GM23338 (cell line): ENCODE data around the gene ZNF627. TPM values are rescaled to one million over a fixed set of nuclear protein-coding genes. Genes with fewer than 3 reads are reported as not detected.
A peak's percentile ranks its signal among the peaks of the same experiment; 100 is the strongest.

Source experiments
- ATAC-seq: fragments of 200-7000 bp; cut with Tn5 transposase; 3 replicates; pipeline ENCODE4 v1.9.1; 2020
- DNase-seq: peaks from one replicate; pipeline ENCODE4 v3.0.0-alpha.2; 2015; ENCODE audit warnings: low spot score
- H2AFZ ChIP-seq: fragments of 200-600 bp; sonication (generic); 2 replicates; pipeline ENCODE4 v1.8.0; 2016; ENCODE audit warnings: antibody characterized with exemption, mild to moderate bottlenecking, moderate library complexity
- H3F3A ChIP-seq: fragments of 200-600 bp; sonication (generic); replicated peaks from 2 replicates; pipeline ENCODE4 v1.8.0; 2017; ENCODE audit warnings: antibody characterized with exemption, mixed run types, low read depth
- H3K27ac ChIP-seq: fragments of 200-600 bp; sonication (generic); 2 replicates; pipeline ENCODE4 v1.6.1; 2016; ENCODE audit warnings: low read depth
- H3K27me3 ChIP-seq: fragments of 200-600 bp; sonication (generic); 2 replicates; pipeline ENCODE4 v1.8.0; 2016; ENCODE audit warnings: mild to moderate bottlenecking, mixed run types, moderate library complexity; ENCODE audit not compliant: insufficient read depth
- H3K36me3 ChIP-seq: fragments of 200-600 bp; sonication (generic); 2 replicates; pipeline ENCODE4 v1.8.0; 2016; ENCODE audit warnings: mild to moderate bottlenecking; ENCODE audit not compliant: insufficient read depth
- H3K4me1 ChIP-seq: fragments of 200-600 bp; sonication (generic); 2 replicates; pipeline ENCODE4 v1.8.0; 2016; ENCODE audit warnings: mild to moderate bottlenecking, moderate library complexity; ENCODE audit not compliant: insufficient read depth
- H3K4me2 ChIP-seq: fragments of 200-600 bp; sonication (generic); 2 replicates; pipeline ENCODE4 v1.7.1; 2017; ENCODE audit warnings: mixed run types
- H3K4me3 ChIP-seq: fragments of 200-600 bp; sonication (generic); 2 replicates; pipeline ENCODE4 v1.6.1; 2016; ENCODE audit warnings: mixed run types
- H3K79me2 ChIP-seq: fragments of 200-600 bp; sonication (generic); replicated peaks from 2 replicates; pipeline ENCODE4 v1.8.0; 2017; ENCODE audit warnings: mild to moderate bottlenecking; ENCODE audit not compliant: insufficient read depth
- H3K9me2 ChIP-seq: fragments of 200-600 bp; sonication (generic); 2 replicates; pipeline ENCODE4 v1.8.0; 2017; ENCODE audit not compliant: insufficient read depth
- H4K20me1 ChIP-seq: fragments of 200-600 bp; sonication (generic); replicated peaks from 2 replicates; pipeline ENCODE4 v1.8.0; 2017; ENCODE audit warnings: mild to moderate bottlenecking; ENCODE audit not compliant: insufficient read depth
- H3K27ac Mint-ChIP-seq: 2 replicates; pipeline ENCODE4 v1.8.0; 2020; ENCODE audit warnings: inconsistent platforms, mild to moderate bottlenecking, moderate library complexity, mixed read lengths
- H3K27me3 Mint-ChIP-seq: 3 replicates; pipeline ENCODE4 v1.8.0; 2022; ENCODE audit warnings: low read depth, mild to moderate bottlenecking, moderate library complexity, mixed read lengths, inconsistent platforms; ENCODE audit not compliant: insufficient read depth, poor library complexity
- H3K36me3 Mint-ChIP-seq: 3 replicates; pipeline ENCODE4 v1.8.0; 2021; ENCODE audit warnings: low read depth, mild to moderate bottlenecking, inconsistent platforms, moderate library complexity, mixed read lengths
- H3K4me1 Mint-ChIP-seq: 3 replicates; pipeline ENCODE4 v1.8.0; 2020; ENCODE audit warnings: mild to moderate bottlenecking, inconsistent platforms, mixed read lengths
- H3K4me3 Mint-ChIP-seq: 3 replicates; pipeline ENCODE4 v1.8.0; 2021; ENCODE audit warnings: moderate library complexity, mild to moderate bottlenecking, inconsistent platforms, mixed read lengths
- H3K9me3 Mint-ChIP-seq: 3 replicates; pipeline ENCODE4 v1.8.0; 2020; ENCODE audit warnings: moderate library complexity, mild to moderate bottlenecking, inconsistent platforms, mixed read lengths
- CREB1 ChIP-seq: fragments of 250-450 bp; sonication (Bioruptor Pico); IDR thresholded peaks from 2 replicates; pipeline ENCODE4 v1.5.0; 2020; ENCODE audit warnings: low read depth, mild to moderate bottlenecking, moderate library complexity
- EZH2 ChIP-seq: fragments of 200-600 bp; sonication (generic); IDR thresholded peaks from one replicate; pipeline ENCODE4 v1.8.0; 2017; ENCODE audit warnings: antibody characterized with exemption, mild to moderate bottlenecking, low read depth; ENCODE audit not compliant: unreplicated experiment
- EZH2phosphoT487 ChIP-seq: fragments of 200-600 bp; sonication (generic); IDR thresholded peaks from one replicate; pipeline ENCODE4 v1.8.1; 2018; ENCODE audit warnings: antibody characterized with exemption; ENCODE audit not compliant: unreplicated experiment
- JUNB ChIP-seq: IDR thresholded peaks from one replicate; pipeline ENCODE4 v1.6.1; 2016; ENCODE audit warnings: antibody characterized with exemption; ENCODE audit not compliant: unreplicated experiment
- NANOG ChIP-seq: IDR thresholded peaks from 2 replicates; pipeline ENCODE4 v1.6.1; 2016; ENCODE audit warnings: antibody characterized with exemption, borderline replicate concordance
- POLR2AphosphoS5 ChIP-seq: IDR thresholded peaks from 2 replicates; pipeline ENCODE4 v1.6.1; 2016; ENCODE audit warnings: antibody characterized with exemption, low read depth
- STAT1 ChIP-seq: IDR thresholded peaks from one replicate; pipeline ENCODE4 v1.6.1; 2016; ENCODE audit warnings: antibody characterized with exemption; ENCODE audit not compliant: unreplicated experiment
- ZNF114 ChIP-seq: fragments of 250-450 bp; sonication (Bioruptor Pico); IDR thresholded peaks from 2 replicates; pipeline ENCODE4 v1.5.0; 2020; ENCODE audit warnings: mild to moderate bottlenecking, moderate library complexity
- long read RNA-seq: library from polyadenylated mRNA; unstranded; transcript quantifications from one replicate; pipeline ENCODE4 v2.0.0, GENCODE V29; 2020; ENCODE audit not compliant: unreplicated experiment
- polyA plus RNA-seq: library from polyadenylated mRNA; unstranded; fragments of >200 nt; fragmentation: Nextera tagmentation; extraction: Ambion mirVana; gene quantifications from 2 replicates; pipeline ENCODE4 v1.2.1, GENCODE V29; 2016
- total RNA-seq: library from RNA; depleted of rRNA; stranded (reverse); fragments of >200 nt; shearing (Covaris generic); gene quantifications from 2 replicates; pipeline ENCODE4 v1.2.3, GENCODE V29; 2014; rRNA removed
- TF ChIP-seq, protein P1 (sequence below): IDR thresholded peaks from 2 replicates; pipeline ENCODE4 v1.6.1; 2016; ENCODE audit warnings: antibody characterized with exemption
- TF ChIP-seq, protein P2 (sequence below): IDR thresholded peaks from one replicate; pipeline ENCODE4 v1.6.1; 2018; ENCODE audit warnings: antibody characterized with exemption; ENCODE audit not compliant: unreplicated experiment
- TF ChIP-seq, protein P3 (sequence below): fragments of 250-450 bp; sonication (Bioruptor Pico); IDR thresholded peaks from 2 replicates; pipeline ENCODE4 v1.5.0; 2020; ENCODE audit warnings: mild to moderate bottlenecking, moderate library complexity
- TF ChIP-seq, protein P4 (sequence below), 2 experiments: fragments of 200-600 bp in 1 of 2; sonication (generic) in 1 of 2; conservative IDR thresholded peaks; 2 replicates each; pipeline versions ENCODE4 v1.5.1 to v1.6.1; 2016 to 2017; ENCODE audit warnings: antibody characterized with exemption in 2 of 2, low read depth in 2 of 2, mild to moderate bottlenecking in 2 of 2, moderate library complexity in 1 of 2

Gene ZNF627
- 12.9 and 15.4 TPM in 2 replicates for total RNA-seq
- 7.7 and 9.0 TPM in 2 replicates for polyA plus RNA-seq
- long read RNA-seq, transcript ZNF627-201 (4 exons, 2,840 nt), result major isoform, 7 of 12 reads
- long read RNA-seq, partial matches to known transcripts, result 0 of 12 reads
- long read RNA-seq, other reads (novel, unspliced or antisense), result 3 of 12 reads

DNA sequence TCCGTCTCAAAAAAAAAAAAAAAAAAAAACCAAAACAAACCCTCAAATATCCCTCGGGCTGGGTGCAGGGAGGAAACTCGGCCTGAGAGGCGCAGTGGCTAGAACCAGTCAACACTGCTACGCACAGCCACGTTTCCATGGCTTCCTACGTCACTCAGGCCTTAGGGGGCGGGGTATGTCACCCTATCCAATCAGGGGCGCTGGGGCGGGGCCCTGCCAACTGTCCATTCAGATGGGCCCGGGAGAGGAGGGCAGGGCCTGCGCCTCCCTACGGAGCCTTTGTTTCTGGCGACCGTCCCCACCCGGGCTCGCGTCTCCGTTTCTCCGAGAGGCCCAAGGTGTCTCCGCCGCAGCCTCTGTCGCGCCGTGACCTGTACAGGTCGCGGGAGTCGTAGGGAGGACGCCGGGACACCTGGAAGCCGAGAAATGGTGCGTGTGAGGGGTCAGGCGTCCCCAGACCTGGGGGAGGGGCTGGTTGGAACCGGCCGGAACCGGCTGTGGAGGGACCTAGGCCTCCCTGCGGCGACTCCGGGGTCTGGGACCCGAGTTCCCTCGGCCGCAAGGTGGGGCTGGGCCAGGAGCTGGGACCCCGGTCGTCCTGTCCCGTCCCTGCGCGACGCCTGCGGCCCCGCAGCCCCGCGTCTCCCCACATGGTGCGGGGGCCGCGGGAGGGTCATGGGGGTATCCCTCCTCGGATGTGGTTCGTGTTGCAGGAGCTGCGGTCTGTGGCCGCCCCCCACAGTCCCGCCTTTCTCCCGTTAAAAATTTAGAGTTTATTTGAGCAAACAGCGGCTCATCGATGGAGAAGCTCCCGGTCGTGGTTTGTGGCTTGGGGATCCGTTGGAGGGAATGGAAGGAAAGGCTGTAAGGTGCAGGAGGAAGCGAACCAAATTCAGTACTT, at the start of gene ZNF627:
TSS of gene ZNF627 (plus strand) at position 282 of the 901 bp plus-strand sequence. CDS start at position 427, 145 bp downstream.
- Histone ChIP-seq H3K9me2 (no peaks in the 10 kb centered on the region), H2AFZ (peak within 1 kb of the TSS; percentile 44; the same call in 1 of the 2 replicates), H3K27ac (peak within 1 kb of the TSS; percentile 91), H3K27me3 (no peaks in the 10 kb centered on the region), H3K36me3 (peaks cover 9% of the 10 kb centered on the region), H3K4me2 (peak within 1 kb of the TSS; percentile 84), H4K20me1 (peaks cover 20% of the 10 kb centered on the region), H3K79me2 (peaks cover 49% of the 10 kb centered on the region), H3F3A (no peaks in the 10 kb centered on the region; the same call in 1 of the 2 replicates), H3K4me1 (peaks cover 10% of the 10 kb centered on the region), H3K4me3 (peak within 1 kb of the TSS; percentile 97)
- peaks cover 15% of the 10 kb centered on the region for H3K4me1 Mint-ChIP-seq
- H3K27ac Mint-ChIP-seq, result peak within 1 kb of the TSS; percentile 98
- peak; percentile 100 for DNase-seq
- peaks cover 4% of the 10 kb centered on the region for H3K27me3 Mint-ChIP-seq
- ATAC-seq, result peak; percentile 98
- H3K9me3 Mint-ChIP-seq, result peaks cover under 1% of the 10 kb centered on the region; the same call in 2 of the 3 replicates
- H3K4me3 Mint-ChIP-seq, result peak within 1 kb of the TSS; percentile 97
- H3K36me3 Mint-ChIP-seq, result peaks cover 43% of the 10 kb centered on the region
- TF ChIP-seq EZH2phosphoT487 (no peak), JUNB (no peak), EZH2 (no peak), POLR2AphosphoS5 (peak; percentile 99), STAT1 (no peak), NANOG (no peak), ZNF114 (no peak), CREB1 (CRISPR knock-in tag) (peak; percentile 85)
- TF ChIP-seq, protein P1, sequence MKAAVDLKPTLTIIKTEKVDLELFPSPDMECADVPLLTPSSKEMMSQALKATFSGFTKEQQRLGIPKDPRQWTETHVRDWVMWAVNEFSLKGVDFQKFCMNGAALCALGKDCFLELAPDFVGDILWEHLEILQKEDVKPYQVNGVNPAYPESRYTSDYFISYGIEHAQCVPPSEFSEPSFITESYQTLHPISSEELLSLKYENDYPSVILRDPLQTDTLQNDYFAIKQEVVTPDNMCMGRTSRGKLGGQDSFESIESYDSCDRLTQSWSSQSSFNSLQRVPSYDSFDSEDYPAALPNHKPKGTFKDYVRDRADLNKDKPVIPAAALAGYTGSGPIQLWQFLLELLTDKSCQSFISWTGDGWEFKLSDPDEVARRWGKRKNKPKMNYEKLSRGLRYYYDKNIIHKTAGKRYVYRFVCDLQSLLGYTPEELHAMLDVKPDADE, result no peak
- TF ChIP-seq, protein P2, sequence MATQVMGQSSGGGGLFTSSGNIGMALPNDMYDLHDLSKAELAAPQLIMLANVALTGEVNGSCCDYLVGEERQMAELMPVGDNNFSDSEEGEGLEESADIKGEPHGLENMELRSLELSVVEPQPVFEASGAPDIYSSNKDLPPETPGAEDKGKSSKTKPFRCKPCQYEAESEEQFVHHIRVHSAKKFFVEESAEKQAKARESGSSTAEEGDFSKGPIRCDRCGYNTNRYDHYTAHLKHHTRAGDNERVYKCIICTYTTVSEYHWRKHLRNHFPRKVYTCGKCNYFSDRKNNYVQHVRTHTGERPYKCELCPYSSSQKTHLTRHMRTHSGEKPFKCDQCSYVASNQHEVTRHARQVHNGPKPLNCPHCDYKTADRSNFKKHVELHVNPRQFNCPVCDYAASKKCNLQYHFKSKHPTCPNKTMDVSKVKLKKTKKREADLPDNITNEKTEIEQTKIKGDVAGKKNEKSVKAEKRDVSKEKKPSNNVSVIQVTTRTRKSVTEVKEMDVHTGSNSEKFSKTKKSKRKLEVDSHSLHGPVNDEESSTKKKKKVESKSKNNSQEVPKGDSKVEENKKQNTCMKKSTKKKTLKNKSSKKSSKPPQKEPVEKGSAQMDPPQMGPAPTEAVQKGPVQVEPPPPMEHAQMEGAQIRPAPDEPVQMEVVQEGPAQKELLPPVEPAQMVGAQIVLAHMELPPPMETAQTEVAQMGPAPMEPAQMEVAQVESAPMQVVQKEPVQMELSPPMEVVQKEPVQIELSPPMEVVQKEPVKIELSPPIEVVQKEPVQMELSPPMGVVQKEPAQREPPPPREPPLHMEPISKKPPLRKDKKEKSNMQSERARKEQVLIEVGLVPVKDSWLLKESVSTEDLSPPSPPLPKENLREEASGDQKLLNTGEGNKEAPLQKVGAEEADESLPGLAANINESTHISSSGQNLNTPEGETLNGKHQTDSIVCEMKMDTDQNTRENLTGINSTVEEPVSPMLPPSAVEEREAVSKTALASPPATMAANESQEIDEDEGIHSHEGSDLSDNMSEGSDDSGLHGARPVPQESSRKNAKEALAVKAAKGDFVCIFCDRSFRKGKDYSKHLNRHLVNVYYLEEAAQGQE, result peak; percentile 26
- TF ChIP-seq, protein P3, sequence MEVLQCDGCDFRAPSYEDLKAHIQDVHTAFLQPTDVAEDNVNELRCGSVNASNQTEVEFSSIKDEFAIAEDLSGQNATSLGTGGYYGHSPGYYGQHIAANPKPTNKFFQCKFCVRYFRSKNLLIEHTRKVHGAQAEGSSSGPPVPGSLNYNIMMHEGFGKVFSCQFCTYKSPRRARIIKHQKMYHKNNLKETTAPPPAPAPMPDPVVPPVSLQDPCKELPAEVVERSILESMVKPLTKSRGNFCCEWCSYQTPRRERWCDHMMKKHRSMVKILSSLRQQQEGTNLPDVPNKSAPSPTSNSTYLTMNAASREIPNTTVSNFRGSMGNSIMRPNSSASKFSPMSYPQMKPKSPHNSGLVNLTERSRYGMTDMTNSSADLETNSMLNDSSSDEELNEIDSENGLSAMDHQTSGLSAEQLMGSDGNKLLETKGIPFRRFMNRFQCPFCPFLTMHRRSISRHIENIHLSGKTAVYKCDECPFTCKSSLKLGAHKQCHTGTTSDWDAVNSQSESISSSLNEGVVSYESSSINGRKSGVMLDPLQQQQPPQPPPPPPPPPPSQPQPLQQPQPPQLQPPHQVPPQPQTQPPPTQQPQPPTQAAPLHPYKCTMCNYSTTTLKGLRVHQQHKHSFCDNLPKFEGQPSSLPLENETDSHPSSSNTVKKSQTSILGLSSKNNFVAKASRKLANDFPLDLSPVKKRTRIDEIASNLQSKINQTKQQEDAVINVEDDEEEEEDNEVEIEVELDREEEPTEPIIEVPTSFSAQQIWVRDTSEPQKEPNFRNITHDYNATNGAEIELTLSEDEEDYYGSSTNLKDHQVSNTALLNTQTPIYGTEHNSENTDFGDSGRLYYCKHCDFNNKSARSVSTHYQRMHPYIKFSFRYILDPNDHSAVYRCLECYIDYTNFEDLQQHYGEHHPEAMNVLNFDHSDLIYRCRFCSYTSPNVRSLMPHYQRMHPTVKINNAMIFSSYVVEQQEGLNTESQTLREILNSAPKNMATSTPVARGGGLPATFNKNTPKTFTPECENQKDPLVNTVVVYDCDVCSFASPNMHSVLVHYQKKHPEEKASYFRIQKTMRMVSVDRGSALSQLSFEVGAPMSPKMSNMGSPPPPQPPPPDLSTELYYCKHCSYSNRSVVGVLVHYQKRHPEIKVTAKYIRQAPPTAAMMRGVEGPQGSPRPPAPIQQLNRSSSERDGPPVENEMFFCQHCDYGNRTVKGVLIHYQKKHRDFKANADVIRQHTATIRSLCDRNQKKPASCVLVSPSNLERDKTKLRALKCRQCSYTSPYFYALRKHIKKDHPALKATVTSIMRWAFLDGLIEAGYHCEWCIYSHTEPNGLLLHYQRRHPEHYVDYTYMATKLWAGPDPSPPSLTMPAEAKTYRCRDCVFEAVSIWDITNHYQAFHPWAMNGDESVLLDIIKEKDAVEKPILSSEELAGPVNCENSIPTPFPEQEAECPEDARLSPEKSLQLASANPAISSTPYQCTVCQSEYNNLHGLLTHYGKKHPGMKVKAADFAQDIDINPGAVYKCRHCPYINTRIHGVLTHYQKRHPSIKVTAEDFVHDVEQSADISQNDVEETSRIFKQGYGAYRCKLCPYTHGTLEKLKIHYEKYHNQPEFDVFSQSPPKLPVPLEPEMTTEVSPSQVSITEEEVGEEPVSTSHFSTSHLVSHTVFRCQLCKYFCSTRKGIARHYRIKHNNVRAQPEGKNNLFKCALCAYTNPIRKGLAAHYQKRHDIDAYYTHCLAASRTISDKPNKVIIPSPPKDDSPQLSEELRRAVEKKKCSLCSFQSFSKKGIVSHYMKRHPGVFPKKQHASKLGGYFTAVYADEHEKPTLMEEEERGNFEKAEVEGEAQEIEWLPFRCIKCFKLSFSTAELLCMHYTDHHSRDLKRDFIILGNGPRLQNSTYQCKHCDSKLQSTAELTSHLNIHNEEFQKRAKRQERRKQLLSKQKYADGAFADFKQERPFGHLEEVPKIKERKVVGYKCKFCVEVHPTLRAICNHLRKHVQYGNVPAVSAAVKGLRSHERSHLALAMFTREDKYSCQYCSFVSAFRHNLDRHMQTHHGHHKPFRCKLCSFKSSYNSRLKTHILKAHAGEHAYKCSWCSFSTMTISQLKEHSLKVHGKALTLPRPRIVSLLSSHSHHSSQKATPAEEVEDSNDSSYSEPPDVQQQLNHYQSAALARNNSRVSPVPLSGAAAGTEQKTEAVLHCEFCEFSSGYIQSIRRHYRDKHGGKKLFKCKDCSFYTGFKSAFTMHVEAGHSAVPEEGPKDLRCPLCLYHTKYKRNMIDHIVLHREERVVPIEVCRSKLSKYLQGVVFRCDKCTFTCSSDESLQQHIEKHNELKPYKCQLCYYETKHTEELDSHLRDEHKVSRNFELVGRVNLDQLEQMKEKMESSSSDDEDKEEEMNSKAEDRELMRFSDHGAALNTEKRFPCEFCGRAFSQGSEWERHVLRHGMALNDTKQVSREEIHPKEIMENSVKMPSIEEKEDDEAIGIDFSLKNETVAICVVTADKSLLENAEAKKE (CRISPR knock-in tag), result no peak
- TF ChIP-seq, protein P4, sequence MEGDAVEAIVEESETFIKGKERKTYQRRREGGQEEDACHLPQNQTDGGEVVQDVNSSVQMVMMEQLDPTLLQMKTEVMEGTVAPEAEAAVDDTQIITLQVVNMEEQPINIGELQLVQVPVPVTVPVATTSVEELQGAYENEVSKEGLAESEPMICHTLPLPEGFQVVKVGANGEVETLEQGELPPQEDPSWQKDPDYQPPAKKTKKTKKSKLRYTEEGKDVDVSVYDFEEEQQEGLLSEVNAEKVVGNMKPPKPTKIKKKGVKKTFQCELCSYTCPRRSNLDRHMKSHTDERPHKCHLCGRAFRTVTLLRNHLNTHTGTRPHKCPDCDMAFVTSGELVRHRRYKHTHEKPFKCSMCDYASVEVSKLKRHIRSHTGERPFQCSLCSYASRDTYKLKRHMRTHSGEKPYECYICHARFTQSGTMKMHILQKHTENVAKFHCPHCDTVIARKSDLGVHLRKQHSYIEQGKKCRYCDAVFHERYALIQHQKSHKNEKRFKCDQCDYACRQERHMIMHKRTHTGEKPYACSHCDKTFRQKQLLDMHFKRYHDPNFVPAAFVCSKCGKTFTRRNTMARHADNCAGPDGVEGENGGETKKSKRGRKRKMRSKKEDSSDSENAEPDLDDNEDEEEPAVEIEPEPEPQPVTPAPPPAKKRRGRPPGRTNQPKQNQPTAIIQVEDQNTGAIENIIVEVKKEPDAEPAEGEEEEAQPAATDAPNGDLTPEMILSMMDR (conservative IDR thresholded peaks at IDR 0.05; ENCODE audit: low read depth in 2 of 2), result peak; percentile 17; a peak in 3 of 4 replicates
